ENCODE data around the gene GAS7.
"Not testable (repeated sequence)": the region's sequence is repeated elsewhere in the genome, so short reads cannot be mapped to it uniquely, and the experiment has no call there.

Gene GAS7

DNA sequence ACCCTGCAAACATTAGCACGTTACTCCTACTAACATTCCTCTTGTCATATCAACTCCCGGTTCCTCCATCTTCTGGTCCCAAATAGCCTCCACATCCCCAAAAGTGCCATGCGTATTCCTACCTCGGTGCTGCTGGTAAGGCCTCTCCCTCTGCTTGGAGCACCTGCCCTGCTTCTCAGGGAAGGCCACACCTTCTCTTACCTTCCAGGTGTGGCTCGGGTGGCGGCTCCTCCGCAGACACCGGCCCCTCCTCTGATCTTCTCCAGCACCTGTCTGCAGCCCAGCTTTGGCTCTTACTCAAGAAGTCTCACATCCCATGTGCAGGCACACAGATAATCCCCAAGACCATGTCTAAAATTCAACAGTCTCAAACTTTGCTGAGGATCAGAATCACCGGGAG is 92.3 kb downstream of the GAS7 start:
- DNase-seq = no peak

DNA sequence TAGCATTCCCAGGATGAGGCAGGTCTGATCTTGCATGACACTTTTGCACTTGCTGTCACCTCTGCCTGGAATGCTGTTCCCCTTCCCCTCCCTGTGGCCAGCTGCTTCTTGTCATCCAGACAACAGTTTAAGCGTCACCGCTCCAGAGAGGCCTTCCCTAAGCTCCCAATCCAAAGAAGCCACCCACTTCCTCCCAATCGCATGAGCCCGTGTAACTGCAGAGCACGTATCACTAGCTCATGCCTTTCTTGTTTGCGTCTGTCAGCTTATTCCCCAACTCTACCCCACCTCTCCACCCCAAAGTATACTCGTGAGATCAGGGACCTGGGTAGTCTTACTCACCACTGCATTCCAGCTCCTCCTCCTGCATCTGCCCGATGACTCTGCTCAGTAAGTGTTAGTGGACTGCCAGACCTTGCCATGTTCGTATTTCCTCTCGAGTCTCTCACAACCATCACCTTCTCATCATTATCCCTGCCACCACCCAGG is 92.8 kb downstream of the GAS7 start:
- DNase-seq = no peak

DNA sequence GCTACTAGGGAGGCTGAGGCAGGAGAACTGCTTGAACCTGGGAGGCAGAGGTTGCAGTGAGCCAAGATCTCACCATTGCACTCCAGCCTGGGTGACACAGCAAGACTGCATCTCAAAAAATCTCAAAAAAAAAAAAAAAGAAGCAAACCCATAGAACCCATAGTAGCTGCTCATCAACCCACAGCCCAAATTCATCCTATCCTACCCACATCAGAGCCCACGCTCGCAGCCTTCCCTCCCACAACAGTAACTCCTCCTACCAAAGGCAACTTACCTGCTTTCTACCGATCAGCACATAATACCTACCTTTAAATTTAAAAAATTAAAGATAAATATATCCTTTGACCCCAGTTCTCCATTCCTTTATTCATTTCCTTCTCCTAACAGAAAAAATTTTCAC is 94.7 kb downstream of the GAS7 start:
- no peak for DNase-seq

DNA sequence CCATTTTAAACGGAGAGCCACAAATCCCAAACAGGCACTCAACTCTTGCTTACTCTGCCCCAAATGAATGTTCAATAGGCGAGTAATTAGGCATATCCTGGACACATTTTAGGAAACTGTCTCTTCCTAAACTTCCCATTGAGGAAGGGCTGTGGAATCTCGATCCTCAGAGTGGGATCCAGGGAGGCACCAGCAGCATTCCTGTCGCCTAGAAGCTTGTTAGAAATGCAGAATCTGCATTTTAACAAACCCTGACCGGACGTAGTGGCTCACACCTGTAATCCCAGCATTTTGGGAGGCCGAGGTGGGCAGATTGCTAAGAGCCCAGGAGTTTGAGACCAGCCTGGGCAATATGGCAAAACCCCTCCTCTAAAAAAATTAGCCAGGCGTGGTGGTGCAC is 95.6 kb downstream of the GAS7 start:
- DNase-seq = no peak

DNA sequence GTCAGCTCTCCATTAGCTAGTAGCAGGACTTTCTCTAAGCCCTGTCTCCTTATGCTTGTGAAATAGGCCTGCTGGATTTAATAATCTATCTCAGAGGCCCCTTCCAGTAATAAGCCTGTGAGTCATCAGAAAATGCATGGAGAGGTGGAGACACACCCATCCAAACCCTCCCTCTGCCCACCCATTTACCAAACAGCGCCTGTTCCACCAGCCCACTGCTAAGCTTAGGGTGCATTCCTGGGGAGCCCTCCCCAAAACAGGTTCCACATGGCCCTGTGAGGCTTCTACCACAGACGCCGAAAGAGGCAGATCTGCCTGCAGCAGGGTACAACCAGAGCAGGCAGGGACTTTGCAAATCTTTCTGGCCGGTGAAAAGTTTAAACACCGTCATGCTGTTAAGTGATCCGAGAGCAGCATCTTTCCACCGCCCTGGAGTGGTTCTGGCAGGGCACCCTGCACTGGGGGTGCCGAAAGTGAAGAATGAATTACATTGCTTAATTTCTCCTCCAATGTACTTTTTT is 99.3 kb downstream of the GAS7 start:
- no peak for DNase-seq

DNA sequence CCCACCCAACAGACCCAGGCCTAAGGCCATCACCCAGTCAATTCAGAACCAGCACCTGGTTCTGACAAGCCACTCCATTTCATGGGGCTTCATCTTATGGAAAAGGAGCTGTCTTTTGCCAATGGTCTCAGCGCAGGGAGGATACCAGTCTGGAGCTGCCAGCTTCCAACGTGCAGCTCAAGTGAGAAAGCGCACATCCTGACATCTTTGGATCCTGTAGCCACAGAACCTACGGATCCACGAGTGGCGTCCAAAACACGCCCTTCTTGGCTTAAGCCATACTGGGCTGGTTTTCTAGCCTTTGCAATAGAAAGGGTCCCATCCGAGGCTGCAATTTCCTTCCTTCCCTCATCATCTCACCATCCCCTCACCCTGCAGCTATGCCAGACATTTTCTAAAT is 101.8 kb downstream of the GAS7 start:
- DNase-seq = no peak

DNA sequence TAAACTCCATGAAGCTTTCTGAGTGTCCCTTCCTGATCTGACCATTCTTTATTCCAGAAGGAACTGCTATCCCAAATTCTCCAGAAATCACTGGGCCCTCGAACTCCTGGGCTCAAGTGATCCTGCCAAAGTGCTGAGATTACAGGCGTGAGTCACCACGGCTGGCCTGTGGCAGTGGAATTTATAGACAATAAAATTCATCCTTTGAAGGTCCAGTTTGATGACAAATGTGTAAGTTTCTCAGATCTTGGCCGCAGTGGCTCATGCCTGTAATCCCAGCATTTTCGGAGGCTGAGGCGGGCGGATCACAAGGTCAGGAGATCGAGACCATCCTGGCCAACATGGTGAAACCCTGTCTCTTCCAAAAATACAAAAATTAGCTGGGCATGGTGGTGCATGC is 103.1 kb downstream of the GAS7 start:
- not testable (repeated sequence) for DNase-seq

DNA sequence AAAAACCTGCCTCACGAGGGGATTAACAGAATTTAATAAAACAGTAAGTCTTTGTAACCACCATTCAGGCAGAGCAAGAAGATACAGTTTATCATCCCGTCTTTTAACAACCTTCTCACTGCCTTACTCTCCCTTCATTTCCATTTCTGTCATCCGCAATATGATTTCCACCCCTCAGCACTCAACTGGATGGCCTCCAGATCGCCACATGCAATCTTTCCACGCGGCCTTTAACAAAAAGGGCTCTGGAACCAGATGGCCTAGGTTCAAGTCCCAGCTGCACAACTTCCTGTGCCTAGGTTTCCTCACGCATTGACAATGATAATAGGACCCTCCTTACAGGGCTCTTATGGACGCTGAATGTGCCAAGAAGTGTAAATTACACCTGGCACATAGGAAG is 103.6 kb downstream of the GAS7 start:
- DNase-seq = no peak

DNA sequence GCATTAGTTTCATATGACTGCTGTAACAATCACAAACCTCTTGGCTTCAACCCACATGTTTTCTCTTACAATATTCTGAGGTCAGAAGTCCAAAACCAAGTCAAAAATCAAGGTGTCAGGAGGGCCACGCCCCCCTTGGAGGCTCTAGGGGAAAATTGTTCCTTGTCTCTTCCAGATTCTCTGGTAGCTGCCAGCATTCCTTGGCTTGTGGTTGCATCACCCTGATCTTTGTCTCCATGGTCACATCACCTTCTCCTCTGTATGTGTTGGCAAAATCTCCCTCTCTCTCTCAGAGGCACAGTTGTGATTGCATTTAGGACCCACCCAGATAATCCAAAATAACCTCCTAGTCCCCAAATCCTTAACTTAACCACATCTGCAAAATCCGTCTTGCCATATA is 105.8 kb downstream of the GAS7 start:
- DNase-seq = no peak

DNA sequence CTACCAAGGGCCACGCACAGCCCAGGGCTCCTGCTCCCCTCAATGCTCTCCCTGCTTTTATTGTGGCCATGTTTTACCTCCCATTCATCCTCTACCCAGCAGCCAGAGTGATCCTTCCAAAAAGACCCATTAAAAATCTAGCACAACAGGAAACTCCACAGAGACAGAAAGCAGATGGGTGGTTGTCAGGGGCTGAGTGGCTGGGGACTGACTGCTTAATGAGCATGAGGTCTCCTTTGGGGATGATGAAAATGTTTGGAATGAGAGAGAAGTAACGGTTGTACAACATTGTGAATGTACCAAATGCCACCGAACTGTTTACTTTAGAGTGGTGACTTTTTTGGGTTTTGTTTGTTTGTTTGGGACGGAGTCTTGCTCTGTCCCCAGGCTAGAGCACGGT is 107.4 kb downstream of the GAS7 start:
- no peak for DNase-seq

DNA sequence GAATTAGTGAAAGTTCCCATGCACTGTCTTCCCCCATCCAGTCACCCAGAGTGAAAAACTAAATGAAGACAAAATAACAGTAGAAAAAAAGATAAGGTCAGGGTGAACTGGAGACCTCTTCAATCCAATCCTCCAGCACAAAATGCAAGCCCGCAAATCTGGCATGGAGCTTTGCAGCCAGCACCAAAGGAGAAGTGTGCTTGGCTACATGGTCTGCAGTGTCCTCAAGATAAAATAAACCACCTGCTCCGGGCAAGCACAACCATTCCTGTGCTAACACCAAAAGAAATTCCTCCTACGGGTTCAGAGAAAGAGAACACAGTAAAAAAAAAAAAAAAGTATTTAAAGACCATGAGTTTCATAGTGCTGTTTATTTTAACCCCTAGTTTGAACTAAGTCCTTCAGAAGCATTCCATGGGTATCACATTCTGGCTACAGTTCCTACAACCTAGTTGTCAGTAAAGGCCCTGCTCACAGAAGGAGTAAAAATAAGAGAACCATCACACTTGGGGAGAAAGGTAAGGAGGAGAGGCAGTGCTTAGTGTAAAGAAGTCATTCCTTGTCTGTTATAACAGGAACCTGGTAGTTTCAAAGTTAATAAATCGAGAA is 109.1 kb downstream of the GAS7 start:
- no peak for DNase-seq

DNA sequence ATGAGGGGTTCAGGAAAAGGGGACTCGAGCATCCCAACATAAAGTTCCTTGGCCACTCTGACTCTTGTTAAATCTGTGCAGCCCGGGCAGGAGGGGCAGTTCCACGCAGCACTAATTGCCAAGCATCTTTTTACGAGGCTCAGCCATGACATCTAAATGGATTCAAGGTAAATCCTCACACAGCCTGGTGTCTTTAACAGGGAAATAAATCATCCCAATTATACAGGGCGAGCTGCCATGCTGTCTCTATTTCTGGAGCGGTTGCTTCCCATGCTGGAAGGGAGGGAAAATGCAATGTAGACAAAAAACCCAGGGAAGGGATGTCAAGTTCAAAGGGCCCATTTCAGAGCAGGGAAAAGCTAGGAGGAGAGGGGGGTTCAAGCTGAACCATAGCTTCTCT is 110.0 kb downstream of the GAS7 start:
- no peak for DNase-seq

DNA sequence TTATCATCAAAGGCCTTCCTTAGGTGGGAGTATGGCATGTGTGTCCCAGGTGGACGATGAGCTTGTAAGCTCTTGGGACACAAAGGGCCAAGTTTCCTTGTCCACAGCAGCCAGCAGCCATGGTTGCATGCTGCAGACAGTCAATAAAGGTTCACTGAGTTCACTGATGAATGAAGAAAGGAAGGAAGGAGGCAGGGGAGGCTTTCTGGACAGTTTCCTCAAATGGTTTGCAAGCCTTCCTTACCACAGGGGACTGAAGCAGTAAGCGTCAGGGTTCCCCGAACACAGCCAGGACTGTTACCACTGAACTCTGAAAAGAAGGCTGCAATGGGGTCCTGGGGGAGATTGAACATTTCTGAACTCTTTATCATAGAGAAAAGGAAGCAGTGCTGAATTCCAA is 111.1 kb downstream of the GAS7 start:
- DNase-seq = no peak

DNA sequence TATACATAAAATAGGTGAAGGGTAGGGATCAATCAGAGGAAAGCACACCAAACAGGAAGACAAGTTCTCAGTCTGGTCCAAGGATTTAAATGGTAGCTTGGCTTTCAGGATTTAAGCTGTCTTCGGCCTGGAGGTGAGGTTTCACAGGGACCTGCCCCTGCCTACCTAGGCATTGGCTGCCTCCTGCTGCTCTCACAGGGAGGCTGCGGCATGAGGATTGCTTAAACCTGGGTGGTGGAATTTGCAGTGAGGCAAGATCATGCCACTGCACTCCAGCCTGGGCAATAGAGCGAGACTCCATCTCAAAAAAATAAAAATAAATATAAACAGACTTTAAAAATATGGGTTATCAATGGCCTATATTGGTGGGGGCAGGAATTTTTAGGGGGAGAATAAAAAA is 114.5 kb downstream of the GAS7 start:
- no peak for DNase-seq

DNA sequence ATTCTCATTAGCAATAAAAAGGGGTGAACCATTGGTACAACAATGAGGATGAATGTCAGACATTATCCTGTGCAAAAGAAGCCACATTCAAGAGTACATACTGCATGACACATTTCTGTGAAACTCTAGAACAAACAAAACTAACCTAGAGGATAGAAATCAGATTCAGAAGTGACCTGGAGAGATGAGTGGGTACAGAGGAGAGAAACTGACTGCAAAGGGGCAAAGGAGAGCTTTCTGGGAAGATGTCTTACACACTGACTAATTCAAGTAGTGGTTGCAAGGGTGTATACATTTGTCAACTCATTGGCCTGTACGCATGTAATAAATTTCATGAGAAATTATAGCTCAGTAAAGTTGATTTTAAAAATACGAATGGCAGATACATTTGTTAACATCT is 115.6 kb downstream of the GAS7 start:
- no peak for DNase-seq

DNA sequence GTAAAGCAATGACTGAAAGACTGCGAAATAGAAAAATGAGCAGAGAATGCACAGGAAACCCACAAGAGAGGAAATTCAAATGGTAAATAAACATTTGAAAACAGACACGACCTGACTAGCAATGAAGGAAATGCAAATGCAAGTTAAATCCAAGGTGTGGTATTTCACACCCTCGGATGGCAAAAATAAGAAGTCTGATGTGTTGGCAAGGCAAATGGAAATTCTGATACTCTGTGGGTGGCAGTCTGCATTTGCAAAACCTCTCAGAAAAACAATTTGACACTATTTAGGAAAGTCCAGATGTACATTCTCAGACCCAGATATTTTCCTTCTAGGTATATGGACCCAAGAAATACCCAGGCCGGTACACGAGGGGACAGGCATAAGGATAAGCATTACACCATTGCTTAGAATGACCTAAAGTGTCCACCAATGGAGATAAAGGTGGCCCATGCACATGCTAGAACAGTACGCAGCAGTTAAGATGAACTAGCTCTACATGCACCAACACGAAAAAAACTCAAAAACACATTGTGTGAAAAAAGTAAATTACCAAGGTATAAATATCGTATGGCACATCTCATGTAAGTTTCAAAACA is 116.7 kb downstream of the GAS7 start:
- DNase-seq = no peak

DNA sequence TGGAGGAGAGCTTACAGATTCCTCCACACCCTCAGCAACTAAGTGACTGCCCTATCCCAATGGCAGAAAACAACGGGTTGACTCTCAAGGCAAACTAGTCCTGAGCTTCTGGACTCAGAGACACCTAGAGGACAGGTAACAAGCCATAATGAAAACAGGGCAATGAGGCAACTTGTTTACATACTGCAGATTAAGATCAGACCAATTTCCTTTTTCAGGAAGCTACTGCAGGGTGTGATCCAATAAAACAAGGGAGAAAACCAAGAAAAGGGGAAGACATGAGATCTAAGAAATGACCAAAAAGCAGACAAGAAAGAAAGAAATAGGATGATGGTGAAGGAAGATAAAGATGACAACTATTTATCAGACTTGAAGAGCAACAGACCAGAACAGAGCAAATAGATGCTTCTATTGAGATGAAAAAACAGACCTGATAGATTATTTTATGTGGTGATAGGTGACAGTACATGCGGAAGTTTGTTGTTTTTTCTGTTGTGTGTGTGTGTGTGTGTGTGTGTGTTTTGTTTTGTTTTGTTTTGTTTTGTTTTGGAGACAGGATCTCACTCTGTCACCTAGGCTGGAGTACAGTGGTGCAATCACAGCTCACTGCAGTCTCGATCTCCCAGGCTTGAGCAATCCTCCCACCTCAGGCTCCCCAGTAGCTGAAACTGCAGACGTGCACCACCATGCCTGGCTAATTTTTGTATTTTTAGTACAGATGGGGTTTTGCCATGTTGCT is 120.7 kb downstream of the GAS7 start:
- DNase-seq = no peak

DNA sequence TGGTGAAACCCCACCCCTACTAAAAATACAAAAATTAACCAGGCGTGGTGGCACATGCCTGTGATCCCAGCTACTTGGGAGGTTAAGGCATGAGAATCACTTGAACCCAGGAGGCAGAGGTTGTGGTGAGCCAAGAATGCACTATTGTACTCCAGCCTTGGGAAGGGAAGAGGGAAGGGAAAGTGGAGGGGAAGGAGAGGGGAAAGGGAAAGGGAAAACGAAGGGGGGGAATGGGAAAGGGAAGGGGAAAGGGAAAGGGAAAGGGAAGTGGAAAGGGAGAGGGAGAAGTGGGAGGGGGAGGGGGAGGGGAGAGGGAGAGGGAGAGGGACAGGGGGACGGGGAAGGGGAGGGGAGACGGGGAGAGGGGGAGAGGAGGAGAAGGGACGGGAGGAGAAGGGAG is 122.5 kb downstream of the GAS7 start:
- no peak for DNase-seq

DNA sequence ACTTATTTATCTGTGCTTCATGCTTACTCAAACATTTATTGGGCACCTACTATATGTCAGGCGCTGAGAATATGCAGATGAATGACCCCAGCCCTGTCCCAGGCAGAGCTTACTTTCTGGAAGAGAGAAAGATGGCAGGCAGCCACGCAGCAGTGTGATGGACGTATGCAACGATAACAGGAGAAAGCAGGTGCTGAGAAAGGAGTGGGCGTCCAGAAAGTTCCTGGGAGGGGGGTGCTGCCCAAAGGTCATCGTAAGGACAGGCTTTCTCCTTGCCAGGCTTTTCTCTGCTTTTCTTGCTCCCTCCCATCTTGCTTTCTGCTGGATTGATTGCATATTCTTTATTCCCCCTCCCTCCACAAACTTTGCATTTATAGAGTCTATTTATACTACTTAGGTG is 124.5 kb downstream of the GAS7 start:
- no peak for DNase-seq

DNA sequence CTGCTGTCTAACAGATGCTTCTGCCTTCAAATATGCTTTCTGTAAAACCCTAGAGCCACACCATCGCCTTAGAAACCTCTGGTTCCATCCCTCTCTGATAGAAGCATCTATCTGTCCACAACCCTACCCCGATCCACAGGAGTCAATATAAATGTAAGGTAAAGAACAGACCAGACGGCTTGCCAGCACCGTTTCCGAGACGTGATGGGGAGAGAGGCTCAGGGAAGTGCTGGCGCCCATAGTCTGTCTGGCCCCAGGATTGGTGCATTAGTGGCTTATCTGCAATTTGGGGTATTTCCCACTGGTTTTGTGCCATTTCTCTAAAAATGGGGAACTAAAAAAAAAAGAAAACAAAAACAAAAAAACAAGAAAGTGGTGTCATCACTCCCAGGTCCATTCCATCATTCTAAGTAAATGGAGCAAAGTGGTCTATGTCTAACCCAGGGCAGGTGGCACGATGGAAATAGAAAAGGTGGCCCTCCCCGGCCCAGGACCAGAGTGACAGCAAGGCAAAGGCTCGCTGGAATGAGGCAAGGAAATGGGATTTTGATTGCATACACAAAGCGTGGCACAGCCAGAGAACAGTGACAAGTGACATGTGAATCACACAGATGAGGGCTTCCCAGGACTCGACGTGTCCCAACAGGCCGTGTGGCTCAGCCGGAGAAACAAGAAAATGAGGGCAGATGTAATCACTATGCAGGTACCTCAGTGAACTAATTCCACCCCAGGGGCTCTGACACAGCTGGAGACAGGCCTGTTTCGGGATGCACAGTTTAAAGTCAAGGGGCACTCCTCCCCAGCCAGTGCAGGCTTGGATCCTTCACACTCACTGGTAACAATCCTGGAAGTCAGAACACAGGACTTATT is 125.6 kb downstream of the GAS7 start:
- DNase-seq = no peak

DNA sequence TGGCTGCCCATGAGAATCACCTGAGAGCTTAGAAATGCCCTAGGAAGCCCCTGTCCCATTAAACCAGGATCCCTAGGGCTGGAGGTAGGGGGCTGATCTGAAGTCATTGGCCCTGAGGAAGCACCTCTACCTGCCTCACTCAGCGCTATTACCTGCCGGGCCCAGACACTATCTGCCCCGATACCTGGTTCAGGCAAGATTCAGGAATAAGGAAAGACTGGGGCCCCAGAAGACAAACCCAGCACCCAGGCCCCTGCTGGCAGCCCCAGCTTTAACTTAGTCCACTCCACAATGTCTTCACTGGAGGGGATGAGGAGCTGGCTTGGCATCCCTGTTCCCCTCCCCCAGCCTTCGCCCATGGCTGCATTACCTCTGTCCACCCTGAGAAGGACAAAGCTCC is 126.3 kb downstream of the GAS7 start:
- DNase-seq = no peak

DNA sequence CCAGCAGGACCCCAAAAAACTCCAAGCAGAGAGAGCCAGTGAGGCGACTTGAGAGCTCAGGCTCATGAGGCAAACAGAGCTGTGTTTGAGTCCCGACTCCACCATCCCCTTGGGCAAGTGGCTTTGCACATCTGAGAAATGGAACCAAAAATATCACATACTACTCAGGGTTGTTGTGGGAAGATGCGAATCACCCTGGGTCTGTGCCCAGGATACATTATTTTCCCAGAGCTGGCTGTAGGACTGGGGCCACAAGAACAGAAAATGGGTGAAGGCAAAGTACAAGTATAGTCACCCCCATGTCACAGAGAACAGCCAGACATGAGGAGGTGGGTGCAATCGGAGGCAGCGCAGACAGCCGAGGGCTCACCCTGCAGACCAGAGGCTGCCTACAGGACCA is 127.3 kb downstream of the GAS7 start:
- no peak for DNase-seq

DNA sequence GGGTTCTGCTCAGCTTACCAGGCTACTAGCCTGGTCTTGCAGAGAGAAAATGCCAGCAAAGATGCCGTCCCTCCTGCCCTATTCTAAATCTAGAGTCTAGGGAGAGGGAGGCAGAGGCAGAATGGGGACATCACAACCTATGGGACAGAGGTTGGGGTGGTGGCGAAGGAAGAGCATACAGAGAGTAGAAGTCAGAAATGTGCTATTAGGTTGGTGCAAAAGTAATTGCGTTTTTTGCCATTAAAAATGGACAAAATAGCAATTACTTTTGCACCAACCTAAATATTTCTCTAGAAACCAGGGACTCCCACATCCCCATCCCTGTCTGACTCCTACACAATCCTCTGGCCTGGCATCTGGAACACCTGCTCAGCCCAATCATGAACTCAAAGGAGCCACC is 127.7 kb downstream of the GAS7 start:
- DNase-seq = no peak

Measured in OCI-M1 (cell line).